ENCODE measurements around the gene PIM3. TPM values are rescaled to one million over a fixed set of nuclear protein-coding genes. Genes with fewer than 3 reads are reported as not detected.

PIM3 gene
- total RNA-seq, 1 experiment from 2014 or later: 42.9 TPM

DNA sequence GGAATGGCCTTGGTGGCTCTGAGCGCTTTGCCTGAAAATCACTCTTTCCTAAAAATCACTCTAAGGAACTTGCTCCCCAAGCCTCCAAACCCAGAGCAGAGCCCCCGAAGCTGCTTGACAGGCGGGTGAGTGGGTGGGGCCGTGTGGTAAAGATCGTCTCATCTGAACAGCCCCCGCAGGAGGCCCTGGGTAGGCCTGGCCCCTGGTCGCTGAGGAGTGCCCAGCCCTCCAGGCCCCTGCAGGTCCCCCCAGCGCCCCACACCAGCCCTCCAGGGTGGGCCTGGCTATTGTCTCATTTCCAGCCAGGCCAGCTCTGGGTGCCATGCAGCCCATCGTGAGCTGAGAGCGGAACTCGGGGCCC, 17.2 kb upstream of the PIM3 start (continued):
- no peak for TF ChIP-seq ARID4B (CRISPR knock-in tag; IDR thresholded peaks at IDR 0.05; ENCODE audit: borderline replicate concordance)
- TF ChIP-seq ESRRA (CRISPR knock-in tag; IDR thresholded peaks at IDR 0.05; ENCODE audit: borderline replicate concordance): no peak
- no peak for TF ChIP-seq E2F1 (CRISPR knock-in tag; IDR thresholded peaks at IDR 0.05)
- no peak for TF ChIP-seq TEAD4 (CRISPR knock-in tag; IDR thresholded peaks at IDR 0.05)
- TF ChIP-seq CBFB (CRISPR knock-in tag; IDR thresholded peaks at IDR 0.05; ENCODE audit: low read depth): no peak
- no peak for TF ChIP-seq CREB1 (CRISPR knock-in tag; IDR thresholded peaks at IDR 0.05)
- TF ChIP-seq, protein P1, sequence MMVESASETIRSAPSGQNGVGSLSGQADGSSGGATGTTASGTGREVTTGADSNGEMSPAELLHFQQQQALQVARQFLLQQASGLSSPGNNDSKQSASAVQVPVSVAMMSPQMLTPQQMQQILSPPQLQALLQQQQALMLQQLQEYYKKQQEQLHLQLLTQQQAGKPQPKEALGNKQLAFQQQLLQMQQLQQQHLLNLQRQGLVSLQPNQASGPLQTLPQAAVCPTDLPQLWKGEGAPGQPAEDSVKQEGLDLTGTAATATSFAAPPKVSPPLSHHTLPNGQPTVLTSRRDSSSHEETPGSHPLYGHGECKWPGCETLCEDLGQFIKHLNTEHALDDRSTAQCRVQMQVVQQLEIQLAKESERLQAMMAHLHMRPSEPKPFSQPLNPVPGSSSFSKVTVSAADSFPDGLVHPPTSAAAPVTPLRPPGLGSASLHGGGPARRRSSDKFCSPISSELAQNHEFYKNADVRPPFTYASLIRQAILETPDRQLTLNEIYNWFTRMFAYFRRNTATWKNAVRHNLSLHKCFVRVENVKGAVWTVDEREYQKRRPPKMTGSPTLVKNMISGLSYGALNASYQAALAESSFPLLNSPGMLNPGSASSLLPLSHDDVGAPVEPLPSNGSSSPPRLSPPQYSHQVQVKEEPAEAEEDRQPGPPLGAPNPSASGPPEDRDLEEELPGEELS (CRISPR knock-in tag; IDR thresholded peaks at IDR 0.05): no peak
- TF ChIP-seq MYBL2 (CRISPR knock-in tag; IDR thresholded peaks at IDR 0.05): no peak

DNA sequence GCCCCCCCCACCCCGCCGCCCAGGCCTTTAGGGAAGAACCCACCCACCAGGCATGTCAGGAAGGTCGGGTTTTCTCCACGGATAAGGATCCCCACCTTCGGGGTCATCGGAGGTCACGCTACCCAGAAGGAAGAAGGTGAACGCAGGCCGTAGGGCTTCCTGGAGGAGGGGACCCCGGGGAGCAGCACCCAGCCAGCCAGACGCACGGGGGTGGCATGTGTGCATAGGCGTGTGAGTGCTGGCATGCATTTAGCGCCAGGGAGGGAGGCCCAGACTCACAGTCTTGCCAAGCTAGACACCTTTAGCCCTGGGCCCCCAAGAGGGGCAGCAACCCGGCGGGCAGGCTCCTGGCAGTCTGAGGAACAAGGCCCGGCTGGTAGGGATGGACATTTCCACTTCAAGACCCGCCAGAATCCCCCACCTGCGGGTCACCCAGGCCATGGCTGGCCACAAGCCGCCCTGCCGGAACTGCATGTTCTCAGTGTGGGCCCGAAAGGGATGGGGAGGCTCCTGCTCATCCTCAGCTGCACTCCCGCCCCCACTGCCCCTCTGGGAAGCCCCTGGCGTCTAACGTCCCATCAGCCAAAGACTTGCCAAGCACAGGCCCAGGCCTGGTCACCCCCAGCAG, 16.7 kb upstream of the PIM3 start:
- POLR2A ChIA-PET: no interaction called here
- DNase-seq (ENCODE audit: low spot score) (no peak), ATAC-seq (no peak)
- Mint-ChIP-seq H3K36me3 (peaks cover 3% of the 10 kb centered on the region), H3K9me3 (peaks cover 8% of the 10 kb centered on the region), H3K27me3 (ENCODE audit: low read depth) (no peaks in the 10 kb centered on the region; the same call in 1 of the 2 replicates), H3K4me3 (no peak overlapping the region), H3K4me1 (peaks cover 8% of the 10 kb centered on the region), H3K27ac (no peak overlapping the region)
- CTCF ChIA-PET: no interaction called here
- TF ChIP-seq, protein P2, sequence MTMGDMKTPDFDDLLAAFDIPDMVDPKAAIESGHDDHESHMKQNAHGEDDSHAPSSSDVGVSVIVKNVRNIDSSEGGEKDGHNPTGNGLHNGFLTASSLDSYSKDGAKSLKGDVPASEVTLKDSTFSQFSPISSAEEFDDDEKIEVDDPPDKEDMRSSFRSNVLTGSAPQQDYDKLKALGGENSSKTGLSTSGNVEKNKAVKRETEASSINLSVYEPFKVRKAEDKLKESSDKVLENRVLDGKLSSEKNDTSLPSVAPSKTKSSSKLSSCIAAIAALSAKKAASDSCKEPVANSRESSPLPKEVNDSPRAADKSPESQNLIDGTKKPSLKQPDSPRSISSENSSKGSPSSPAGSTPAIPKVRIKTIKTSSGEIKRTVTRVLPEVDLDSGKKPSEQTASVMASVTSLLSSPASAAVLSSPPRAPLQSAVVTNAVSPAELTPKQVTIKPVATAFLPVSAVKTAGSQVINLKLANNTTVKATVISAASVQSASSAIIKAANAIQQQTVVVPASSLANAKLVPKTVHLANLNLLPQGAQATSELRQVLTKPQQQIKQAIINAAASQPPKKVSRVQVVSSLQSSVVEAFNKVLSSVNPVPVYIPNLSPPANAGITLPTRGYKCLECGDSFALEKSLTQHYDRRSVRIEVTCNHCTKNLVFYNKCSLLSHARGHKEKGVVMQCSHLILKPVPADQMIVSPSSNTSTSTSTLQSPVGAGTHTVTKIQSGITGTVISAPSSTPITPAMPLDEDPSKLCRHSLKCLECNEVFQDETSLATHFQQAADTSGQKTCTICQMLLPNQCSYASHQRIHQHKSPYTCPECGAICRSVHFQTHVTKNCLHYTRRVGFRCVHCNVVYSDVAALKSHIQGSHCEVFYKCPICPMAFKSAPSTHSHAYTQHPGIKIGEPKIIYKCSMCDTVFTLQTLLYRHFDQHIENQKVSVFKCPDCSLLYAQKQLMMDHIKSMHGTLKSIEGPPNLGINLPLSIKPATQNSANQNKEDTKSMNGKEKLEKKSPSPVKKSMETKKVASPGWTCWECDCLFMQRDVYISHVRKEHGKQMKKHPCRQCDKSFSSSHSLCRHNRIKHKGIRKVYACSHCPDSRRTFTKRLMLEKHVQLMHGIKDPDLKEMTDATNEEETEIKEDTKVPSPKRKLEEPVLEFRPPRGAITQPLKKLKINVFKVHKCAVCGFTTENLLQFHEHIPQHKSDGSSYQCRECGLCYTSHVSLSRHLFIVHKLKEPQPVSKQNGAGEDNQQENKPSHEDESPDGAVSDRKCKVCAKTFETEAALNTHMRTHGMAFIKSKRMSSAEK (CRISPR knock-in tag; IDR thresholded peaks at IDR 0.05; ENCODE audit: borderline replicate concordance): no peak
- TF ChIP-seq ARID4B (CRISPR knock-in tag; IDR thresholded peaks at IDR 0.05; ENCODE audit: borderline replicate concordance) (no peak), ATF2 (CRISPR knock-in tag; IDR thresholded peaks at IDR 0.05; ENCODE audit: borderline replicate concordance, low read depth) (no peak), FOXP1 (CRISPR knock-in tag; IDR thresholded peaks at IDR 0.05; ENCODE audit: borderline replicate concordance) (no peak), MYBL2 (CRISPR knock-in tag; IDR thresholded peaks at IDR 0.05) (no peak), GTF2I (CRISPR knock-in tag; conservative IDR thresholded peaks at IDR 0.05) (no peak), ELF4 (CRISPR knock-in tag; IDR thresholded peaks at IDR 0.05; ENCODE audit: low read depth) (no peak), TP53 (CRISPR knock-in tag; IDR thresholded peaks at IDR 0.05) (no peak), SP1 (CRISPR knock-in tag; conservative IDR thresholded peaks at IDR 0.05) (no peak)
- TF ChIP-seq, protein P3, sequence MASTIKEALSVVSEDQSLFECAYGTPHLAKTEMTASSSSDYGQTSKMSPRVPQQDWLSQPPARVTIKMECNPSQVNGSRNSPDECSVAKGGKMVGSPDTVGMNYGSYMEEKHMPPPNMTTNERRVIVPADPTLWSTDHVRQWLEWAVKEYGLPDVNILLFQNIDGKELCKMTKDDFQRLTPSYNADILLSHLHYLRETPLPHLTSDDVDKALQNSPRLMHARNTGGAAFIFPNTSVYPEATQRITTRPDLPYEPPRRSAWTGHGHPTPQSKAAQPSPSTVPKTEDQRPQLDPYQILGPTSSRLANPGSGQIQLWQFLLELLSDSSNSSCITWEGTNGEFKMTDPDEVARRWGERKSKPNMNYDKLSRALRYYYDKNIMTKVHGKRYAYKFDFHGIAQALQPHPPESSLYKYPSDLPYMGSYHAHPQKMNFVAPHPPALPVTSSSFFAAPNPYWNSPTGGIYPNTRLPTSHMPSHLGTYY (CRISPR knock-in tag; IDR thresholded peaks at IDR 0.05): no peak
